Mononuclear cell (primary cell): ENCODE measurements around the gene TRMT44. TPM values are rescaled to one million over a fixed set of nuclear protein-coding genes. Genes with fewer than 3 reads are reported as not detected.

Experiments used
- H3K27me3 ChIP-seq: 2 replicates; pipeline ENCODE4 v1.6.0; 2011; ENCODE audit warnings: low read length, control low read depth; ENCODE audit not compliant: insufficient read depth
- H3K4me1 ChIP-seq: 2 replicates; pipeline ENCODE4 v1.5.1; 2011; ENCODE audit warnings: mild to moderate bottlenecking, low read length, control low read depth; ENCODE audit not compliant: insufficient read depth
- H3K4me3 ChIP-seq: 2 replicates; pipeline ENCODE4 v1.5.1; 2011; ENCODE audit warnings: mild to moderate bottlenecking, low read length, moderate library complexity
- H3K9me3 ChIP-seq: 2 replicates; pipeline ENCODE4 v1.5.1; 2011; ENCODE audit warnings: low read depth, mild to moderate bottlenecking, control low read depth, low read length
- total RNA-seq: library from RNA; depleted of rRNA; stranded (reverse); fragments of >200 nt; gene quantifications from one replicate; pipeline ENCODE4 v1.2.3, GENCODE V29; 2012

TRMT44 gene
- total RNA-seq, 1 donor = 35.2 TPM

DNA sequence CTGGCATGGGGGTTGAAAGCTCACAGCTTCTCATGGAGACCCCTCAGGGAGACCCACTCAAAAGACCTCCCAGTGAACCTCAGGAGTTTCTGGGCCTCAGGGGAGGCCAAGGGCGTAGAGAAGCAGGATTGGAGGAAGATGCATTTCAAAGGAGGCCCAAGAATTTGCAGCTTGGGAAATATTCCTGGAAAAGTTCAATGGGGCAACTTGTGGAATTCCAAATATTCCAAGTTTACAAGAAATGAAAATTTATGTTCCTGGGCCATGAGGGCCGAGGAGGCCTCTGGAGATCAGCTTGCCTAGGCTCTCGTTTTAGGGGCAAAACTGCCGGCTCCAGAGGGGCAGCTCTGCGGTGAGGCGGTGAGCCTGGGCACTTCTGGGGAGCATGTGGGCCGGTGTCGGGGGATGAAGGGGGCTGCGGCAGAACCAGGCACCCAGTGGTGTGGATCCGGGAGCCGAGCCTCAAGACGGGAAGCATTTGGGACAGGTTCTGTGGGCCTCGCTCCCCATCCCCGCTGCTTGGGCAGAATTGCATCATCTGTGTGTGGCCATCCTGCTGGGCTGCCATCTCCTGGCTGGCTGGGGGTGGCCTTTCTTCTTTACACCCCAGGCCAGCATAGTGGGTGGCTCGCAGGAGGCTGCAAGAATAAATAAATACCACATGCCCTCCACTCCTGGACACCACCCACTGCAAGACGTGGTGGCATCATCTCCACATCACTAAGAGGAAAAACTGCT is 85.0 kb downstream of the TRMT44 start:
- H3K4me1 ChIP-seq = no peaks in the 10 kb centered on the region
- H3K9me3 ChIP-seq = no peaks in the 10 kb centered on the region
- no peaks in the 10 kb centered on the region for H3K27me3 ChIP-seq
- no peak overlapping the region for H3K4me3 ChIP-seq

Other genes with a start within 250 kb of the TRMT44 start
- gene SH3TC1, start 241.5 kb upstream of the TRMT44 start, total RNA-seq = 56.6 TPM
- gene HTRA3, start 171.0 kb upstream of the TRMT44 start, total RNA-seq = not detected
- 5.1 TPM for gene ACOX3, start 54 bp upstream of the TRMT44 start, total RNA-seq
- not detected for gene GPR78, start 139.6 kb downstream of the TRMT44 start, total RNA-seq
- gene CPZ, start 152.0 kb downstream of the TRMT44 start, total RNA-seq = not detected